Hypothalamus (tissue), 51 donors: ENCODE measurements around the gene GK.
"Not testable (repeated sequence)": the region's sequence is repeated elsewhere in the genome, so short reads cannot be mapped to it uniquely, and the experiment has no call there.

Experiments
- DNase-seq, 51 donors: peaks; one replicate each; lab custom pipeline; 2025; lab: John Stamatoyannopoulos, UW

The GK gene

GRCh38 chrX:30653415-30654131 lies at the start of gene GK:
TSS of gene GK (plus strand) at chrX:30653423. CDS start at chrX:30653538, 115 bp downstream.
- DNase-seq: peak in 23 of 51 donors; percentile 2 to 38 (median 20)

GRCh38 chrX:30607155-30607554 lies 46.1 kb upstream of the GK start:
- no peak for DNase-seq

GRCh38 chrX:30610026-30610425 lies 43.2 kb upstream of the GK start:
- no peak for DNase-seq

GRCh38 chrX:30612250-30612655 lies 41.0 kb upstream of the GK start:
- no peak for DNase-seq

GRCh38 chrX:30613721-30614120 lies 39.5 kb upstream of the GK start:
- no peak for DNase-seq

- no peak for DNase-seq
These were observed 38.0 kb upstream of the GK start for GRCh38 chrX:30615229-30615628.

- no peak for DNase-seq
These were observed 35.0 kb upstream of the GK start for GRCh38 chrX:30618160-30618765.

- no peak for DNase-seq
These were observed 33.1 kb upstream of the GK start for GRCh38 chrX:30620125-30620524.

- no peak for DNase-seq
These were observed 32.1 kb upstream of the GK start for GRCh38 chrX:30620980-30621618.

GRCh38 chrX:30622361-30622760 lies 30.9 kb upstream of the GK start:
- DNase-seq: no peak

- DNase-seq: no peak
These were observed 26.8 kb upstream of the GK start for GRCh38 chrX:30626402-30626801.

- DNase-seq: no peak
These were observed 25.2 kb upstream of the GK start for GRCh38 chrX:30627818-30628652.

GRCh38 chrX:30634070-30634469 lies 19.2 kb upstream of the GK start:
- not testable (repeated sequence) for DNase-seq

- no peak for DNase-seq
These were observed 17.6 kb upstream of the GK start for GRCh38 chrX:30635630-30636029.

GRCh38 chrX:30637874-30638815 lies 15.1 kb upstream of the GK start:
- DNase-seq: no peak

- not testable (repeated sequence) for DNase-seq
These were observed 13.5 kb upstream of the GK start for GRCh38 chrX:30639702-30640101.

GRCh38 chrX:30642642-30643041 lies 10.6 kb upstream of the GK start:
- no peak for DNase-seq

- no peak for DNase-seq
These were observed 9.9 kb upstream of the GK start for GRCh38 chrX:30643313-30643821.

- DNase-seq: no peak
These were observed 3.4 kb upstream of the GK start for GRCh38 chrX:30649859-30650258.
